MM.1S (cell line): Measurements from ENCODE around the gene AQP12A.

Source experiments
- DNase-seq: peaks from one replicate; pipeline ENCODE4 v3.0.0-alpha.2; 2015
- H2AFZ ChIP-seq: fragments of 300-600 bp; sonication (generic); 2 replicates; pipeline ENCODE4 v1.6.0; 2016; ENCODE audit warnings: antibody characterized with exemption, low read length
- H3F3A ChIP-seq: fragments of 300-600 bp; sonication (generic); 2 replicates; pipeline ENCODE4 v1.6.1; 2016; ENCODE audit warnings: mild to moderate bottlenecking, antibody characterized with exemption, low read length, moderate library complexity, mixed read lengths; ENCODE audit not compliant: insufficient read depth
- H3K27ac ChIP-seq: fragments of 300-600 bp; sonication (generic); 2 replicates; pipeline ENCODE4 v1.5.1; 2016; ENCODE audit warnings: mild to moderate bottlenecking, low read length
- H3K27me3 ChIP-seq: fragments of 300-600 bp; sonication (generic); replicated peaks from 2 replicates; pipeline ENCODE4 v1.6.0; 2016; ENCODE audit warnings: low read length; ENCODE audit not compliant: insufficient read depth
- H3K36me3 ChIP-seq: fragments of 300-600 bp; sonication (generic); replicated peaks from 2 replicates; pipeline ENCODE4 v1.6.1; 2016; ENCODE audit warnings: mild to moderate bottlenecking, low read length, mixed read lengths; ENCODE audit not compliant: insufficient read depth
- H3K4me1 ChIP-seq: fragments of 300-600 bp; sonication (generic); 2 replicates; pipeline ENCODE4 v1.6.1; 2016; ENCODE audit warnings: low read length, mixed read lengths
- H3K4me2 ChIP-seq: fragments of 300-600 bp; sonication (generic); 2 replicates; pipeline ENCODE4 v1.6.0; 2016; ENCODE audit warnings: low read depth, low read length
- H3K4me3 ChIP-seq: fragments of 300-600 bp; sonication (generic); 2 replicates; pipeline ENCODE4 v1.5.1; 2016; ENCODE audit warnings: low read length, mixed read lengths
- H3K79me2 ChIP-seq: fragments of 300-600 bp; sonication (generic); 2 replicates; pipeline ENCODE4 v1.6.1; 2016; ENCODE audit warnings: mixed run types, low read length, mixed read lengths
- H3K9ac ChIP-seq: fragments of 300-600 bp; sonication (generic); 2 replicates; pipeline ENCODE4 v1.6.1; 2016; ENCODE audit warnings: low read length, mixed read lengths
- H3K9me2 ChIP-seq: fragments of 300-600 bp; sonication (generic); replicated peaks from 2 replicates; pipeline ENCODE4 v1.6.1; 2016; ENCODE audit warnings: mild to moderate bottlenecking, low read length, mixed read lengths; ENCODE audit not compliant: insufficient read depth
- H3K9me3 ChIP-seq: fragments of 300-600 bp; sonication (generic); replicated peaks from 2 replicates; pipeline ENCODE4 v1.6.1; 2016; ENCODE audit warnings: mild to moderate bottlenecking, low read length, mixed read lengths; ENCODE audit not compliant: insufficient read depth
- H4K20me1 ChIP-seq: fragments of 300-600 bp; sonication (generic); 2 replicates; pipeline ENCODE4 v1.6.1; 2016; ENCODE audit warnings: mild to moderate bottlenecking, low read length, moderate library complexity, mixed read lengths; ENCODE audit not compliant: insufficient read depth
- EZH2 ChIP-seq: fragments of 300-600 bp; sonication (generic); optimal IDR thresholded peaks from 2 replicates; pipeline ENCODE3; 2017; ENCODE audit warnings: low read depth, mild to moderate bottlenecking, antibody characterized with exemption, low read length, mixed read lengths
- EZH2phosphoT487 ChIP-seq: fragments of 300-600 bp; sonication (generic); IDR thresholded peaks from 2 replicates; pipeline ENCODE4 v1.6.1; 2018; ENCODE audit warnings: antibody characterized with exemption, low read length
- TF ChIP-seq, protein P1 (sequence below): fragments of 300-600 bp; sonication (generic); IDR thresholded peaks from 2 replicates; pipeline ENCODE4 v1.5.1; 2016; ENCODE audit warnings: antibody characterized with exemption, low read length, mixed read lengths

The AQP12A gene

DNA sequence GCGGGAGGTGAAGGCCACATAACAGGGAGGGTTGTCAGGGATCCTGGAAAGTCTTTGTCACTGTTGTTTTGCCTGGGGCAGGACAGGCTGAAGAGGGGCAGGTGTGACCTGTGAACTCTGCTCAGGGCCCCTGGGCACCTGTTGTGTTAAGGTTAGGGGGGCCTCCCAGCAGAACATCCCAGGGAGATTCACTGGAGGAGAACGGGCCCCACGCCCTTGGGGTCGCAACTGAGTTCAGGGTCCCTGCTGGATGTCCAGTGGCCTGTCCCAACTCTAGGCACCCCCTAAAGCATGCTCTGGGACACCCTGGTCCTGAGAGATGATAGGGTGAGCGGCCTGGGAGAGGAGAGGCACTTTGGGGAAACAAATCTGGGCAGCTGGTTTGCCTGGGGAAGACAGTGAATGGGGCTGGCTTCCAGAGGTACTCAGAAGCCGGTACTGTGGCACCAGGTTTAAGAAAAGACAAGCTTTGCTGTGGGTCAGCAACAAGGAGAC lies 43.5 kb upstream of the AQP12A start:
- no peak overlapping the region for H3K27ac ChIP-seq
- TF ChIP-seq EZH2phosphoT487 (no peak), EZH2 (no peak)
- TF ChIP-seq, protein P1, sequence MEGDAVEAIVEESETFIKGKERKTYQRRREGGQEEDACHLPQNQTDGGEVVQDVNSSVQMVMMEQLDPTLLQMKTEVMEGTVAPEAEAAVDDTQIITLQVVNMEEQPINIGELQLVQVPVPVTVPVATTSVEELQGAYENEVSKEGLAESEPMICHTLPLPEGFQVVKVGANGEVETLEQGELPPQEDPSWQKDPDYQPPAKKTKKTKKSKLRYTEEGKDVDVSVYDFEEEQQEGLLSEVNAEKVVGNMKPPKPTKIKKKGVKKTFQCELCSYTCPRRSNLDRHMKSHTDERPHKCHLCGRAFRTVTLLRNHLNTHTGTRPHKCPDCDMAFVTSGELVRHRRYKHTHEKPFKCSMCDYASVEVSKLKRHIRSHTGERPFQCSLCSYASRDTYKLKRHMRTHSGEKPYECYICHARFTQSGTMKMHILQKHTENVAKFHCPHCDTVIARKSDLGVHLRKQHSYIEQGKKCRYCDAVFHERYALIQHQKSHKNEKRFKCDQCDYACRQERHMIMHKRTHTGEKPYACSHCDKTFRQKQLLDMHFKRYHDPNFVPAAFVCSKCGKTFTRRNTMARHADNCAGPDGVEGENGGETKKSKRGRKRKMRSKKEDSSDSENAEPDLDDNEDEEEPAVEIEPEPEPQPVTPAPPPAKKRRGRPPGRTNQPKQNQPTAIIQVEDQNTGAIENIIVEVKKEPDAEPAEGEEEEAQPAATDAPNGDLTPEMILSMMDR, result no peak
- H3K36me3 ChIP-seq, result no peaks in the 10 kb centered on the region
- H3K4me1 ChIP-seq, result no peaks in the 10 kb centered on the region
- no peak overlapping the region for H2AFZ ChIP-seq
- no peak for DNase-seq
- H3K4me2 ChIP-seq, result no peak overlapping the region
- H4K20me1 ChIP-seq, result no peaks in the 10 kb centered on the region
- H3K4me3 ChIP-seq, result no peak overlapping the region
- no peaks in the 10 kb centered on the region for H3K9me2 ChIP-seq
- no peaks in the 10 kb centered on the region for H3F3A ChIP-seq
- H3K9me3 ChIP-seq, result no peaks in the 10 kb centered on the region
- H3K27me3 ChIP-seq, result peaks cover 59% of the 10 kb centered on the region
- H3K79me2 ChIP-seq, result no peaks in the 10 kb centered on the region
- H3K9ac ChIP-seq, result no peak overlapping the region

DNA sequence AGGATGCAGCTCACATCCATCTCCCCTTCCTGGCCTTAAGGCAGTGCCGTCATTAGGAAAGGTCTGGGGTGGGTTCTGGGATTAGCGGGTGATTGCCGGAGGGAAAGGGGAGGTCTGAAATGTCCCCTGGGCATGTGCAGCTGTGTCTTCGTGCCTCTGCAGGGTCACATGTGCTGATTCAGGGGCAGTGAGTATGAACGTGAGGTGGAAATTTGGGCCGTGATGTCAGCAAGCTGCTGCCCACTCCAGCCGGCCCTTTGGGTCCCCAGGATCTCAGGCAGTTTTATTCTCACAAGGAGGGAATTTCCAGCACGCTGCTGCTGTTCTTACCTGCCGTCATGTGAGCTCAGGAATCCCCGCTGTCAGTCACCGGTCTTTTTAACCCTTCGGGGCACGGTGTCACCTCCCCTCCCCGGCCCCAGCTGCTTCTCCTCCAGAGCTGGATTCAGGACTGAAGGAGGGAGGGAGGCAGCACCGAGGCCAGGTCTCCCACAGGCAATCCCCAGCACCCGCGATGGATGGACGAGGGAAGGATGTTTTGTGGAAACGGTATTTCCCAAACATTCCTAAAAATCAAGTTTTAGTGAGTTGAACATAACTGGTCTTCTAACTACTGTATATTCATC lies 42.9 kb upstream of the AQP12A start:
- no peak overlapping the region for H3K27ac ChIP-seq
- H3K4me3 ChIP-seq, result no peak overlapping the region
- no peaks in the 10 kb centered on the region for H3K79me2 ChIP-seq
- no peaks in the 10 kb centered on the region for H3K36me3 ChIP-seq
- peaks cover 64% of the 10 kb centered on the region for H3K27me3 ChIP-seq
- no peaks in the 10 kb centered on the region for H3K9me3 ChIP-seq
- no peak overlapping the region for H3K9ac ChIP-seq
- no peak overlapping the region for H2AFZ ChIP-seq
- no peak for DNase-seq
- no peaks in the 10 kb centered on the region for H3F3A ChIP-seq
- no peak for TF ChIP-seq EZH2phosphoT487
- no peak for TF ChIP-seq EZH2
- TF ChIP-seq, protein P1, result no peak
- no peaks in the 10 kb centered on the region for H3K9me2 ChIP-seq
- H3K4me2 ChIP-seq, result no peak overlapping the region
- no peaks in the 10 kb centered on the region for H3K4me1 ChIP-seq
- H4K20me1 ChIP-seq, result no peaks in the 10 kb centered on the region

DNA sequence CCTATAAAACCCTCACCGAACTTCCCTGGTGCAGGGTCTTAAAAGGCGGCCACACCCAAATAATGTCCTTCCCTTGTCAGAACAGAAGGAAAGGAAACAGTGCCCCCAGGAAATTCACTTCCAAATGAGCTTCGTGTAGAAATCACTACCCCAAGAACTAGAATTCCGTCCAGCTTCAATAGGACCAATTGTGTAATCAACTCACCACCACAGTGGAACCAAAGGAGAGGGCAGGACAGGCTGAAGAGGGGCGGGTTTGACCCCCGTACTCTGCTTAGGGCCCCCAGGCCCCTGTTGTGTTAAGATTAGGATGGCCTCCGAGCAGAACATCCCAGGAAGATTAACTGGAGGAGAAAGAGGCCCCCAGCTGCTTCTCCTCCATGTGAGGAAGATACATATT lies 42.3 kb upstream of the AQP12A start:
- Histone ChIP-seq H3K9ac (no peak overlapping the region), H3K4me1 (no peaks in the 10 kb centered on the region), H3K4me3 (no peak overlapping the region), H4K20me1 (no peaks in the 10 kb centered on the region), H3K4me2 (no peak overlapping the region), H3K9me2 (no peaks in the 10 kb centered on the region), H3K9me3 (no peaks in the 10 kb centered on the region), H3K27me3 (peaks cover 64% of the 10 kb centered on the region), H3K79me2 (no peaks in the 10 kb centered on the region), H3K36me3 (no peaks in the 10 kb centered on the region), H2AFZ (no peak overlapping the region), H3K27ac (no peak overlapping the region), H3F3A (no peaks in the 10 kb centered on the region)
- TF ChIP-seq, protein P1, result no peak
- no peak for TF ChIP-seq EZH2phosphoT487
- TF ChIP-seq EZH2, result no peak
- DNase-seq, result no peak
